ENCODE results near the gene KRT28.
A peak's percentile ranks its signal among the peaks of the same experiment; 100 is the strongest.

DNA sequence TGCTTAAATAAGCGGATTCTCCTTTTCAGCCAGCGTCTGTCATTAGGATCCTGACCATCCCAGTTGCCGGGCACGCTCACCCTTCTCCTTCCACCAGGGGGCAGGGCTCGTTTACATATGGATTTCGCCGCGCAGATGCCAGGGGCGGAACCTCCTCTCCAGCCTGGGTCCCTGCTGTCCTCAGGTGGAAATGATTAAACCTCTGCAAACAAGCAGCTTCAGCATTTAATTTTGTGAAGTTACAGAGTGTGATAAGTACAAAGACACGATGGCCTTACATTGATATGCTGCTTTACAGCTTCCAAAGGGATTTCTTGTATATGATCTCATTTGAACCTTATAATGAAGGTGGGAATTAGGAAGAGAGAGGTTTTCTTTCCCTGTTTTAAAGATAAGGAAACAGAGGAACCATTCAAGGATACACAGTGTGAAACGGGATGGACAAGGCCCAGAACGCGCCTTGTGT is 3.9 kb upstream of the KRT28 start:
- TF ChIP-seq, protein P1, sequence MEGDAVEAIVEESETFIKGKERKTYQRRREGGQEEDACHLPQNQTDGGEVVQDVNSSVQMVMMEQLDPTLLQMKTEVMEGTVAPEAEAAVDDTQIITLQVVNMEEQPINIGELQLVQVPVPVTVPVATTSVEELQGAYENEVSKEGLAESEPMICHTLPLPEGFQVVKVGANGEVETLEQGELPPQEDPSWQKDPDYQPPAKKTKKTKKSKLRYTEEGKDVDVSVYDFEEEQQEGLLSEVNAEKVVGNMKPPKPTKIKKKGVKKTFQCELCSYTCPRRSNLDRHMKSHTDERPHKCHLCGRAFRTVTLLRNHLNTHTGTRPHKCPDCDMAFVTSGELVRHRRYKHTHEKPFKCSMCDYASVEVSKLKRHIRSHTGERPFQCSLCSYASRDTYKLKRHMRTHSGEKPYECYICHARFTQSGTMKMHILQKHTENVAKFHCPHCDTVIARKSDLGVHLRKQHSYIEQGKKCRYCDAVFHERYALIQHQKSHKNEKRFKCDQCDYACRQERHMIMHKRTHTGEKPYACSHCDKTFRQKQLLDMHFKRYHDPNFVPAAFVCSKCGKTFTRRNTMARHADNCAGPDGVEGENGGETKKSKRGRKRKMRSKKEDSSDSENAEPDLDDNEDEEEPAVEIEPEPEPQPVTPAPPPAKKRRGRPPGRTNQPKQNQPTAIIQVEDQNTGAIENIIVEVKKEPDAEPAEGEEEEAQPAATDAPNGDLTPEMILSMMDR (conservative IDR thresholded peaks at IDR 0.05): peak; percentile 97
- TF ChIP-seq ZFX (IDR thresholded peaks at IDR 0.05): no peak

Data from C4-2B (cell line).